Measurements from ENCODE around the gene ZBED2.

Gene ZBED2

DNA sequence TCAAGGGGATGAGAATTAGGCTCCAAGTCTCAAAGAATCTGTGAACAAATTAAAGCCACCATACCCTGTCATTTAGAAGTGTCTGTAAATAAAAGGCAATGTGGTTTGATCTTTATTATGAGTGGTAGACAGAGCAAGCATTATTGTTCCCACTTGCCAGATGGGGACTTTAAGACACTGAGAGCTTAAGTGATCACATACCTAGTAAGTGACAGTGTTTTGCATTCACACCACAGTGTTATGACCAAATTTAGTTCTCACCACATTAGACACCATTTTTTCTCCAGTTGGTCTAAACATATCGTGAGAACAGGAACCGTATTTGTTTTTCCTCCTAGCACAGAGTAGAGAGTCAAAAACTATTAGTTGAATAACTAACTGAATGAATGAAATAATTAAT, 13.2 kb upstream of the ZBED2 start:
- no peak for DNase-seq (ENCODE audit: extremely low read depth, insufficient read length)
- Histone ChIP-seq H3K27me3 (replicated peaks; ENCODE audit: control insufficient read depth, insufficient read depth, low read length) (no peaks in the 10 kb centered on the region), H3K36me3 (ENCODE audit: control insufficient read depth, insufficient read depth, low read length) (no peaks in the 10 kb centered on the region), H3K4me3 (replicated peaks; ENCODE audit: low read depth, low read length) (no peak overlapping the region)
- TF ChIP-seq, protein P1, sequence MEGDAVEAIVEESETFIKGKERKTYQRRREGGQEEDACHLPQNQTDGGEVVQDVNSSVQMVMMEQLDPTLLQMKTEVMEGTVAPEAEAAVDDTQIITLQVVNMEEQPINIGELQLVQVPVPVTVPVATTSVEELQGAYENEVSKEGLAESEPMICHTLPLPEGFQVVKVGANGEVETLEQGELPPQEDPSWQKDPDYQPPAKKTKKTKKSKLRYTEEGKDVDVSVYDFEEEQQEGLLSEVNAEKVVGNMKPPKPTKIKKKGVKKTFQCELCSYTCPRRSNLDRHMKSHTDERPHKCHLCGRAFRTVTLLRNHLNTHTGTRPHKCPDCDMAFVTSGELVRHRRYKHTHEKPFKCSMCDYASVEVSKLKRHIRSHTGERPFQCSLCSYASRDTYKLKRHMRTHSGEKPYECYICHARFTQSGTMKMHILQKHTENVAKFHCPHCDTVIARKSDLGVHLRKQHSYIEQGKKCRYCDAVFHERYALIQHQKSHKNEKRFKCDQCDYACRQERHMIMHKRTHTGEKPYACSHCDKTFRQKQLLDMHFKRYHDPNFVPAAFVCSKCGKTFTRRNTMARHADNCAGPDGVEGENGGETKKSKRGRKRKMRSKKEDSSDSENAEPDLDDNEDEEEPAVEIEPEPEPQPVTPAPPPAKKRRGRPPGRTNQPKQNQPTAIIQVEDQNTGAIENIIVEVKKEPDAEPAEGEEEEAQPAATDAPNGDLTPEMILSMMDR (IDR thresholded peaks at IDR 0.05; ENCODE audit: insufficient read depth, low read length, poor library complexity, severe bottlenecking), result no peak

DNA sequence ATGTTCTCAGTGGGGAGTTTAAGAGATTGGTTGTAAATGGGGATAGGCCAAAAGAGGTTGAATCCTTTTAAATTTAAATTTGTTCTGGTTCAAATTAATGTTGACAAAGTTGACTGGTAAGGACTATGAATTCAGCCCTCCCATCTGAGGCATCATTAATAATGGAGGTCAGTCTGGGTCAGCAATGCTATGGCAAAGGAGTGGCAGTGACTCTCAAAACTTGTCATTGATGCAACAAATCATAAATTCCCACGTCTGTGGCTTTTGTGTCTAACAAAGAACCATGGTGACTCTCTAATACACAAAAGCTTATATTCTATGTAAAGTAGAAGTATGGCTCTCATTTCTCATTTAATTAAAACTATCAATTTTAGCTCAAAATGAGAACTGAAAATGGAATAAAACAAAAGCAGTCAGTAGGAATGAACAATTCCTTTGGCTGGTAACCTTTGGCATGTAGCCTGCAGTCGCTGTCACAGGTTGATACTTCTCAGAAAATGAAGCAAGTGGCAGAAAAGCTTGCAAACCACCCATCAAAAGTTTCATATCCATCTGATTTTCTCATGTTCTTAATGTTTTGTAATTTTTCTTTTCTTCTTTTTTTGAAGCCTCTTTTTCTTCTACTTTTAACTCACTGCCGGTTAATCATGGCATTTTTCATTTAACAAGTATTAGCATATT, 12.2 kb upstream of the ZBED2 start:
- TF ChIP-seq, protein P1 (IDR thresholded peaks at IDR 0.05; ENCODE audit: insufficient read depth, low read length, poor library complexity, severe bottlenecking), result no peak
- no peaks in the 10 kb centered on the region for H3K27me3 ChIP-seq (replicated peaks; ENCODE audit: control insufficient read depth, insufficient read depth, low read length)
- no peak for DNase-seq (ENCODE audit: extremely low read depth, insufficient read length)

DNA sequence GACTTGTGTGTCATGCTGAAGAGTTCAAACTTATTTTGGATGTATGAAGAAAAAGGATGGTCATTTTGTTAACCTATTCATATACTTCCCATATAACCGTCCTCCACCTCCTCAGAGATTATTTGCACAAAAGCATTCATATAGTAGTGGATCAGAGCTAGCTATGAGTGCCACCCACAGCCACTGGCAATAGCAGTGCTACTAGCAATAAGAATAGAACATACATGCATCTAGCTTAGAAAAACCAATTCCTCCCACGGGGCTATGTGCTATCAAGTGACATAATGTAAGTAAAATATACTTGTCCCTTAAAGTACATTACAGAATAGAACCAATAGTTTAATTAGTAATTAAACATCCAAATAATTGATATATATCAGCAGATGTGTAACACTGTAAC, 10.3 kb upstream of the ZBED2 start:
- Histone ChIP-seq H3K36me3 (ENCODE audit: control insufficient read depth, insufficient read depth, low read length) (no peaks in the 10 kb centered on the region), H3K27me3 (replicated peaks; ENCODE audit: control insufficient read depth, insufficient read depth, low read length) (no peaks in the 10 kb centered on the region), H3K4me3 (replicated peaks; ENCODE audit: low read depth, low read length) (no peak overlapping the region)
- TF ChIP-seq, protein P1 (IDR thresholded peaks at IDR 0.05; ENCODE audit: insufficient read depth, low read length, poor library complexity, severe bottlenecking), result no peak
- DNase-seq (ENCODE audit: extremely low read depth, insufficient read length), result no peak

More for the DNA sequence above, 12.2 kb upstream of the ZBED2 start:
- no peaks in the 10 kb centered on the region for H3K36me3 ChIP-seq (ENCODE audit: control insufficient read depth, insufficient read depth, low read length)
- H3K4me3 ChIP-seq (replicated peaks; ENCODE audit: low read depth, low read length), result no peak overlapping the region

DNA sequence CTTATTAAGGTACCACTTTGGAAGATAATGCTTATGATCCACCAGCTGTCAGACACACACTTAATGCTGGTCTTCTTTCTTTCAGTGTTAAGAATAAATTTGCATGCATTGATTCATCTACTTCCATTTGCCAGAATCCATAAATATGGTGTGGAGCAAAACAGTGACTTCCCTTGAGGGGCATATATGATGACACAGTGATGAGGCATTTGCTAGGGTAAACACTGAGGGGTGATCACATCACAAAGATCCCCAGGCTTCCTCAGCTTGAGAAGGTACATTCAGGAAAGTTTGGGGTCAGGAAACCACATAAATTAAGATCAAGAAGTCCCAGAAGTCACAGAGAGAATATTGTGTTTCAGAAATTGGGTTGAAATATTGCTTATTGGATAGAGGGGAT, 9.9 kb upstream of the ZBED2 start:
- DNase-seq (ENCODE audit: extremely low read depth, insufficient read length), result no peak
- H3K27me3 ChIP-seq (replicated peaks; ENCODE audit: control insufficient read depth, insufficient read depth, low read length), result no peaks in the 10 kb centered on the region
- H3K4me3 ChIP-seq (replicated peaks; ENCODE audit: low read depth, low read length), result no peak overlapping the region
- no peaks in the 10 kb centered on the region for H3K36me3 ChIP-seq (ENCODE audit: control insufficient read depth, insufficient read depth, low read length)
- TF ChIP-seq, protein P1 (IDR thresholded peaks at IDR 0.05; ENCODE audit: insufficient read depth, low read length, poor library complexity, severe bottlenecking), result no peak

DNA sequence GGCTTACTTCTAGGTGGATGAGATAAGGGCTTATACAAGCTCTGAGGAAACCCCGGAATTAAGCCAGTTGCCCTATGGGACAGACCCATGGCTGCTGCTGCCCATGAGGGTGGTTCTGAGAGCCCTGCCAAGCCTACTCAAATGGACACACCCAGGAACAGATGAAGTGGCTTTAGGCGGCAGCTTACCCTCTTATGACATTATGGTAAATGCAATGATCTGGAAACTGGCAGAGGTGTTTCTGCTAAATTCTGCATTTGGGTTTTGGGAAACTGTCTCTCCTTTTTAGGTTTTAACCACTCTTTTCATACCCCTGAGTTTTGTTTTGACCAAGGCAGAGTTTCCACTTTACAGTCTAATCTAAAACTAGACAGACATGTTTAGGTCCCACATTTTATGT, 9.0 kb upstream of the ZBED2 start:
- TF ChIP-seq, protein P1 (IDR thresholded peaks at IDR 0.05; ENCODE audit: insufficient read depth, low read length, poor library complexity, severe bottlenecking), result no peak
- no peaks in the 10 kb centered on the region for H3K27me3 ChIP-seq (replicated peaks; ENCODE audit: control insufficient read depth, insufficient read depth, low read length)
- H3K36me3 ChIP-seq (ENCODE audit: control insufficient read depth, insufficient read depth, low read length), result no peaks in the 10 kb centered on the region
- DNase-seq (ENCODE audit: extremely low read depth, insufficient read length), result no peak
- H3K4me3 ChIP-seq (replicated peaks; ENCODE audit: low read depth, low read length), result no peak overlapping the region

DNA sequence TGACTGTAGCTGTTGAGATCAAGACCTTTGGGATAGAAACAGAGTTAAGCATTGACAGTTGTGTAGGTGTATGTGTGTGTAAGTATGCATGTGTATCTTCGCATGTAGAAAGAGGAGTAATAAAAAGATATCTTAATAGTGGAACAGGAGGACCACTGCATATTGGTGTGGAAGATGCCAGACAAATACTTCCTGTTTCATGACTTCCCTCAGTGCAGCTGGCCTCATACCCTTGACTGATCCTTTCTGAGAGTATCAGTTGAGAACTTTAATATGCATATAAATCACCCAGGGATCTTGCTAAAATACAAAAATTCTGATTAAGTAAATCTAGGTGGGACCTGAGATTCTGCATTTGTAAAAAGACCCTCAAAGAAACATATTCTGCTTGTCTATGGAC, 8.5 kb upstream of the ZBED2 start:
- TF ChIP-seq, protein P1 (IDR thresholded peaks at IDR 0.05; ENCODE audit: insufficient read depth, low read length, poor library complexity, severe bottlenecking), result no peak
- Histone ChIP-seq H3K27me3 (replicated peaks; ENCODE audit: control insufficient read depth, insufficient read depth, low read length) (no peaks in the 10 kb centered on the region), H3K4me3 (replicated peaks; ENCODE audit: low read depth, low read length) (no peak overlapping the region), H3K36me3 (ENCODE audit: control insufficient read depth, insufficient read depth, low read length) (no peaks in the 10 kb centered on the region)
- DNase-seq (ENCODE audit: extremely low read depth, insufficient read length), result no peak
